Kidney epithelial cell (primary cell): ENCODE data around the gene PRRT4. TPM values are rescaled to one million over a fixed set of nuclear protein-coding genes. Genes with fewer than 3 reads are reported as not detected.

Experiments used
- DNase-seq: peaks from one replicate; pipeline ENCODE4 v3.0.0-alpha.2; 2010; ENCODE audit warnings: low read depth
- H3K27me3 ChIP-seq: 2 replicates; pipeline ENCODE4 v1.6.0; 2011; ENCODE audit warnings: low read length; ENCODE audit not compliant: control insufficient read depth, insufficient read depth
- H3K36me3 ChIP-seq: 2 replicates; pipeline ENCODE4 v1.5.1; 2011; ENCODE audit warnings: low read length; ENCODE audit not compliant: control insufficient read depth, insufficient read depth
- H3K4me3 ChIP-seq: 2 replicates; pipeline ENCODE4 v1.5.1; 2011; ENCODE audit warnings: low read depth, mild to moderate bottlenecking, control low read depth, low read length
- total RNA-seq: library from RNA; depleted of rRNA; stranded (reverse); fragments of >200 nt; gene quantifications from 2 replicates; pipeline ENCODE4 v1.2.3, GENCODE V29; 2015
- TF ChIP-seq, protein P1 (sequence below): IDR thresholded peaks from 2 replicates; pipeline ENCODE4 v1.5.1; 2011; ENCODE audit warnings: mild to moderate bottlenecking, moderate library complexity, low read length, control low read depth, inconsistent platforms; ENCODE audit not compliant: insufficient read depth, poor library complexity, severe bottlenecking

PRRT4 gene
- total RNA-seq, 1 donor from 2014 or later, result not detected

DNA sequence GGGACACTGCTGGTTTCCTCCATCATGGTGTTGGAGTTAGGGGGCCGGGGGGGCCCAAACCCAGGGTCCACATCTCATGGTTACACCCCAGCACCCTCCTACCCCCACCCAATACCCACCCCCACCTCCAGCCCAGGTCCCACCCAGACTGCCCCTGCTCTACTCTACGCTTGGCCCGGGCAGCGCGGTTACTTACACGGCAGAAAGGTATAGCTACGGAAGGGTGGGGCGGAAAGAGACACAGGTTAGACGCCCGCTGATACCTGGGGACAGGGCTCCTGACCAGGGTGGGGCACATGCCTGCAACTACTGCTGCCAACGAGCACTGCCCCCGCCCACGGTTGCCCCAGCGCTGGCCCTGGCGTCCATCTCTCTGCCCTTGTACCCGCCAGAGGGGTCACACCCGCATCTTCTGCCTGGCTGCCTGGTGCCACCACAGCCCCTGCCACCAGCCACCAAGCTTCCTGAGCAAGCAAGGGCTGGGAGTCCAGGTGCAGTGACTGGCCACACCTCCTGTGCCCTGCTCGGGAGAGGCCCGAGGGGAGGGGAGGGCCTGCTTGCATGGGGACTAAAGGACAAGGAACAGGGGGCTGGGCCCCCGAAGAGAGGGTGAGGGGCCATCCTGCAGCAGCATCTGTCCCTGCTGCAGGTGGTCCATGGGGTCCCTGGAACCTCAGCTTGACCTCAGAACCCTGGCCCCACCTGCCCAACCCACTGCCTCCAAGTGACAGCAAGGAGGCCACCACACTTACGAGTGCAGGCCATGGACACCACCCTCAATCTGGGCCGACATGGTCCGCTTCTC, 32.2 kb upstream of the PRRT4 start:
- Histone ChIP-seq H3K27me3 (peaks cover 13% of the 10 kb centered on the region), H3K4me3 (no peak overlapping the region), H3K36me3 (peaks cover 1% of the 10 kb centered on the region)
- DNase-seq, result no peak
- TF ChIP-seq, protein P1, sequence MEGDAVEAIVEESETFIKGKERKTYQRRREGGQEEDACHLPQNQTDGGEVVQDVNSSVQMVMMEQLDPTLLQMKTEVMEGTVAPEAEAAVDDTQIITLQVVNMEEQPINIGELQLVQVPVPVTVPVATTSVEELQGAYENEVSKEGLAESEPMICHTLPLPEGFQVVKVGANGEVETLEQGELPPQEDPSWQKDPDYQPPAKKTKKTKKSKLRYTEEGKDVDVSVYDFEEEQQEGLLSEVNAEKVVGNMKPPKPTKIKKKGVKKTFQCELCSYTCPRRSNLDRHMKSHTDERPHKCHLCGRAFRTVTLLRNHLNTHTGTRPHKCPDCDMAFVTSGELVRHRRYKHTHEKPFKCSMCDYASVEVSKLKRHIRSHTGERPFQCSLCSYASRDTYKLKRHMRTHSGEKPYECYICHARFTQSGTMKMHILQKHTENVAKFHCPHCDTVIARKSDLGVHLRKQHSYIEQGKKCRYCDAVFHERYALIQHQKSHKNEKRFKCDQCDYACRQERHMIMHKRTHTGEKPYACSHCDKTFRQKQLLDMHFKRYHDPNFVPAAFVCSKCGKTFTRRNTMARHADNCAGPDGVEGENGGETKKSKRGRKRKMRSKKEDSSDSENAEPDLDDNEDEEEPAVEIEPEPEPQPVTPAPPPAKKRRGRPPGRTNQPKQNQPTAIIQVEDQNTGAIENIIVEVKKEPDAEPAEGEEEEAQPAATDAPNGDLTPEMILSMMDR, result no peak

GRCh38 chr7:128392446-128393327, 31.2 kb upstream of the PRRT4 start:
- H3K27me3 ChIP-seq, result peaks cover 22% of the 10 kb centered on the region
- TF ChIP-seq, protein P1, result no peak
- peaks cover 1% of the 10 kb centered on the region for H3K36me3 ChIP-seq
- H3K4me3 ChIP-seq, result no peak overlapping the region
- DNase-seq, result no peak

DNA sequence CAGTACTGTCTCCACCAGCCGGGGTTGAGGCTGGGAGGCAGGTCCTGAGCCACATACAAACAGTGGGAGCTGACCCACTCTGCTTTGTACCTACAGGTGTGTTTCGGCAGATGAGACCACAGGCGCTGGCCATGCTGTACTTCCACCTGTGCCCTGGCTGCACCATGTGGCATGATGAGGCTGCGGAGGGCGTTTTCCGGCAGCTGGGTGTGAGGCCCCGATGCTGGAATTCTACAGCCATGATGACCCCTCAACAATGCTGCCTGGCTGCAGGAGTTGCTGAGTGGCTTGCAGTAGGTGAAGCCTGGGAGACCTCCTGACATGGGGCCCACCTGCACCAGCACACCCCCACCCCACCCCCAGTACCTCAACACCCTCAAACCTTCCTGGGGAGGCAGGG, 30.3 kb upstream of the PRRT4 start:
- TF ChIP-seq, protein P1, result no peak
- DNase-seq, result no peak
- Histone ChIP-seq H3K36me3 (peaks cover 1% of the 10 kb centered on the region), H3K4me3 (no peak overlapping the region), H3K27me3 (peaks cover 28% of the 10 kb centered on the region)

DNA sequence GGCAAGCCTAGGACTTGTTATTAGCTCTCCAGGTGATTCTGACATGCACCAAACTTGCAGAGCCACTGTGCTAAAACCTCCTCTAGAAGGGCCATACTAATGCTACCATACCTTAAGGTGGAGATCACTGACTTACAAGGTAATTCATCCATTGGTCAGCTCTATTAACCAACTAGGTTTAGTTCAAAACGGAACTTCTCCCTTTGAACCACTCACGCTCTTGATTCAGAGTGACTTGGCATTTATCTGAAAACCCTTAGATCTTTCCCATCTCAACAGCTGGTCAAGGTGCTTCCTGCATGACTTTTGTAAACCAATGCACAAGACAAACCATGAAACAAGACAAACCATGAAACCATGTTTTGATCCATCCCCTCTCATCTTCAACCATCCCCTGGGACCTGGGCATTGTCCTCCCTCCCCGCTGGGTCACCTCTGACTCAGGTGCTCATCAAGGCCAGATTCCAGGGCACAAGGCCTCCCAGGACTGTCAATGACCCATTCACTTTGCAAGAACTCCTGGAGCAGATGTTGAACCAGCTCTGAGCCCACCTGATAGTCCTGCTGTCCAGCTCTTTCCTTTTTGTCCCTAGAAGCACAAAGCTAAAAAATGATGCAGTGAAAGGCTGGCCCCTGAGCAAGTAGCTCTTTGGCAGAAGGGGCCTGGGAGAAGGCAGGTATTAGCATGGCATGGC, 29.5 kb upstream of the PRRT4 start:
- Histone ChIP-seq H3K4me3 (no peak overlapping the region), H3K27me3 (peaks cover 28% of the 10 kb centered on the region), H3K36me3 (peaks cover 1% of the 10 kb centered on the region)
- no peak for DNase-seq
- TF ChIP-seq, protein P1, result no peak

GRCh38 chr7:128389618-128390329, 28.3 kb upstream of the PRRT4 start:
- H3K27me3 ChIP-seq, result peaks cover 28% of the 10 kb centered on the region
- H3K36me3 ChIP-seq, result peaks cover 1% of the 10 kb centered on the region
- DNase-seq, result no peak
- TF ChIP-seq, protein P1, result no peak
- no peak overlapping the region for H3K4me3 ChIP-seq
